A549 (cell line): Measurements from ENCODE around the gene MARCHF10. TPM values are rescaled to one million over a fixed set of nuclear protein-coding genes. Genes with fewer than 3 reads are reported as not detected.

Experiments
- BCL3 ChIP-seq: fragments of >200 bp; sonication (Bioruptor Twin); formaldehyde crosslinking; IDR thresholded peaks from 3 replicates; pipeline ENCODE4 v1.6.1; 2016
- CBX2 ChIP-seq: fragments of 200-600 bp; sonication (generic); IDR thresholded peaks from 2 replicates; pipeline ENCODE4 v1.6.1; 2016; ENCODE audit warnings: low read depth, mild to moderate bottlenecking, borderline replicate concordance
- CBX8 ChIP-seq: fragments of 200-600 bp; sonication (generic); IDR thresholded peaks from 2 replicates; pipeline ENCODE4 v1.6.1; 2016
- CEBPB ChIP-seq, 2 experiments: fragments of >200 bp in 1 of 2; sonication (Bioruptor Twin) in 1 of 2; formaldehyde crosslinking in 1 of 2; IDR thresholded peaks; 2 replicates each; pipeline ENCODE4 v1.6.1; 2012 to 2016
- EHF ChIP-seq: fragments of 250-450 bp; sonication (Bioruptor Pico); IDR thresholded peaks from 2 replicates; pipeline ENCODE4 v1.5.0; 2020; ENCODE audit warnings: mild to moderate bottlenecking
- EP300 ChIP-seq, 2 experiments: fragments of >200 bp; sonication (Bioruptor Twin); formaldehyde crosslinking; IDR thresholded peaks; 2 replicates in 1 of 2; 3 replicates in 1 of 2; pipeline ENCODE4 v1.6.1; 2016 to 2017
- HES2 ChIP-seq: fragments of >200 bp; sonication (Bioruptor Twin); formaldehyde crosslinking; IDR thresholded peaks from 2 replicates; pipeline ENCODE4 v1.6.1; 2016
- HEYL ChIP-seq: fragments of 250-450 bp; sonication (Bioruptor Pico); IDR thresholded peaks from 2 replicates; pipeline ENCODE4 v1.8.0; 2021; ENCODE audit warnings: mild to moderate bottlenecking, moderate library complexity
- HMGXB4 ChIP-seq: fragments of 250-450 bp; sonication (Bioruptor Pico); IDR thresholded peaks from 2 replicates; pipeline ENCODE4 v1.5.0; 2021; ENCODE audit warnings: mild to moderate bottlenecking, moderate library complexity, borderline replicate concordance
- HOXB13 ChIP-seq: fragments of 250-450 bp; sonication (Bioruptor Pico); IDR thresholded peaks from 2 replicates; pipeline ENCODE4 v1.5.0; 2020; ENCODE audit warnings: low read depth, mild to moderate bottlenecking, moderate library complexity
- KDM1A ChIP-seq: fragments of 200-600 bp; sonication (generic); IDR thresholded peaks from 2 replicates; pipeline ENCODE4 v1.6.1; 2016; ENCODE audit warnings: low read depth, mild to moderate bottlenecking
- KDM5A ChIP-seq: fragments of 200-600 bp; sonication (generic); IDR thresholded peaks from 2 replicates; pipeline ENCODE4 v1.6.1; 2016; ENCODE audit warnings: antibody characterized with exemption, mild to moderate bottlenecking
- MAFK ChIP-seq: fragments of 450-650 bp; IDR thresholded peaks from 2 replicates; pipeline ENCODE4 v1.6.1; 2014; ENCODE audit not compliant: partially characterized antibody
- NR3C1 ChIP-seq: fragments of >200 bp; sonication (Bioruptor Twin); formaldehyde crosslinking; IDR thresholded peaks from 3 replicates; pipeline ENCODE4 v1.6.1; 2017
- POLR2A ChIP-seq: IDR thresholded peaks from 2 replicates; pipeline ENCODE4 v1.6.1; 2012; ENCODE audit warnings: mild to moderate bottlenecking, low read length
- RCOR1 ChIP-seq: fragments of 150-350 bp; IDR thresholded peaks from 2 replicates; pipeline ENCODE4 v1.6.1; 2014; ENCODE audit warnings: antibody characterized with exemption, low read length, low read depth
- RNF2 ChIP-seq: fragments of 200-600 bp; sonication (generic); IDR thresholded peaks from 2 replicates; pipeline ENCODE4 v1.6.1; 2016; ENCODE audit warnings: low read depth, mild to moderate bottlenecking, antibody characterized with exemption, moderate library complexity, borderline replicate concordance
- TP53 ChIP-seq: fragments of 250-450 bp; sonication (Bioruptor Pico); IDR thresholded peaks from 2 replicates; pipeline ENCODE4 v1.5.0; 2021; ENCODE audit warnings: mild to moderate bottlenecking, moderate library complexity
- ZC3H11A ChIP-seq: fragments of 450-650 bp; IDR thresholded peaks from 2 replicates; pipeline ENCODE4 v1.6.1; 2014; ENCODE audit warnings: antibody characterized with exemption, mild to moderate bottlenecking
- ZSCAN20 ChIP-seq: fragments of 250-450 bp; sonication (Bioruptor Pico); IDR thresholded peaks from 2 replicates; pipeline ENCODE4 v1.8.0; 2022; ENCODE audit warnings: mild to moderate bottlenecking, moderate library complexity
- polyA plus RNA-seq, 4 experiments: library from polyadenylated mRNA; depleted of rRNA in 3 of 4; stranded (reverse); fragments of >200 nt; fragmentation: RNase III in 1 of 4; extraction: RNeasy Plus Mini Kit Qiagen cat#74134 plus additional on column Dnase treatment in 1 of 4; gene quantifications; 2 replicates in 3 of 4; 3 replicates in 1 of 4; pipeline ENCODE4 v1.2.3, GENCODE V29; 2011 to 2017
- TF ChIP-seq, protein P1 (sequence below): fragments of >200 bp; sonication (Bioruptor Twin); formaldehyde crosslinking; IDR thresholded peaks from 3 replicates; pipeline ENCODE4 v1.5.1; 2016
- TF ChIP-seq, protein P2 (sequence below): fragments of 200-600 bp; sonication (generic); IDR thresholded peaks from 2 replicates; pipeline ENCODE4 v1.6.1; 2016; ENCODE audit warnings: antibody characterized with exemption, mild to moderate bottlenecking, moderate library complexity
- TF ChIP-seq, protein P3 (sequence below): IDR thresholded peaks from 2 replicates; pipeline ENCODE4 v1.6.1; 2012

MARCHF10 gene
- polyA plus RNA-seq, 2 of the 4 experiments (the other 2 are of a cell fraction) = 0.43 to 0.57 TPM

DNA sequence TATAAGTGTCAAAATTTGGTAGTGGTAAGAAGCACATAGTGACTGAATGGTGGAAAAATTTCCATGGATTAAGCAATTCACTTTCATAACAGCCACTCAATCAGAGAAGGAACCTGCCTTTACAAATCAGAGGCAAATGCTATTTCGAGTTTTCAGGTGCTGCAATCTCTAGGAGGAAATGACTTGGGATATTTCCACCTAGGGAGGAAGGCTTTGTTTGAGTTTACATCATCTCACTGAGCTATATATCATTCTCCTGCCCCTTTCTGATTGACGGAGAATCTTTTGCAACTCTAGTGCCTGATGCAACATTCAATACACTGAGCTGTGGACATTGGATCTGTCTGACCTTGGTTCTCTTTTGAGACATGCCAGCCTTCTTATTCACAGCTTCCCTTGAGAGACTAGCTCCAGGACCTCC is 26.3 kb downstream of the MARCHF10 start (continued):
- TF ChIP-seq ZSCAN20 (no peak), CEBPB (IDR thresholded peaks at IDR 0.05) (peak; percentile 82 to 98), BCL3 (peak; percentile 85; the same call in 2 of the 3 replicates), RCOR1 (no peak), ZC3H11A (no peak), HOXB13 (CRISPR knock-in tag) (no peak), HEYL (CRISPR knock-in tag) (no peak), HES2 (peak; percentile 99), RNF2 (no peak), MAFK (no peak), TP53 (CRISPR knock-in tag) (no peak), KDM1A (no peak), NR3C1 (no peak), CBX2 (no peak), HMGXB4 (CRISPR knock-in tag) (no peak), CBX8 (no peak), EP300 (IDR thresholded peaks at IDR 0.05) (peak; percentile 87 to 90; a peak in 4 of 5 replicates), KDM5A (no peak), EHF (no peak), POLR2A (no peak)
- TF ChIP-seq, protein P1, sequence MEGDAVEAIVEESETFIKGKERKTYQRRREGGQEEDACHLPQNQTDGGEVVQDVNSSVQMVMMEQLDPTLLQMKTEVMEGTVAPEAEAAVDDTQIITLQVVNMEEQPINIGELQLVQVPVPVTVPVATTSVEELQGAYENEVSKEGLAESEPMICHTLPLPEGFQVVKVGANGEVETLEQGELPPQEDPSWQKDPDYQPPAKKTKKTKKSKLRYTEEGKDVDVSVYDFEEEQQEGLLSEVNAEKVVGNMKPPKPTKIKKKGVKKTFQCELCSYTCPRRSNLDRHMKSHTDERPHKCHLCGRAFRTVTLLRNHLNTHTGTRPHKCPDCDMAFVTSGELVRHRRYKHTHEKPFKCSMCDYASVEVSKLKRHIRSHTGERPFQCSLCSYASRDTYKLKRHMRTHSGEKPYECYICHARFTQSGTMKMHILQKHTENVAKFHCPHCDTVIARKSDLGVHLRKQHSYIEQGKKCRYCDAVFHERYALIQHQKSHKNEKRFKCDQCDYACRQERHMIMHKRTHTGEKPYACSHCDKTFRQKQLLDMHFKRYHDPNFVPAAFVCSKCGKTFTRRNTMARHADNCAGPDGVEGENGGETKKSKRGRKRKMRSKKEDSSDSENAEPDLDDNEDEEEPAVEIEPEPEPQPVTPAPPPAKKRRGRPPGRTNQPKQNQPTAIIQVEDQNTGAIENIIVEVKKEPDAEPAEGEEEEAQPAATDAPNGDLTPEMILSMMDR = no peak
- TF ChIP-seq, protein P2, sequence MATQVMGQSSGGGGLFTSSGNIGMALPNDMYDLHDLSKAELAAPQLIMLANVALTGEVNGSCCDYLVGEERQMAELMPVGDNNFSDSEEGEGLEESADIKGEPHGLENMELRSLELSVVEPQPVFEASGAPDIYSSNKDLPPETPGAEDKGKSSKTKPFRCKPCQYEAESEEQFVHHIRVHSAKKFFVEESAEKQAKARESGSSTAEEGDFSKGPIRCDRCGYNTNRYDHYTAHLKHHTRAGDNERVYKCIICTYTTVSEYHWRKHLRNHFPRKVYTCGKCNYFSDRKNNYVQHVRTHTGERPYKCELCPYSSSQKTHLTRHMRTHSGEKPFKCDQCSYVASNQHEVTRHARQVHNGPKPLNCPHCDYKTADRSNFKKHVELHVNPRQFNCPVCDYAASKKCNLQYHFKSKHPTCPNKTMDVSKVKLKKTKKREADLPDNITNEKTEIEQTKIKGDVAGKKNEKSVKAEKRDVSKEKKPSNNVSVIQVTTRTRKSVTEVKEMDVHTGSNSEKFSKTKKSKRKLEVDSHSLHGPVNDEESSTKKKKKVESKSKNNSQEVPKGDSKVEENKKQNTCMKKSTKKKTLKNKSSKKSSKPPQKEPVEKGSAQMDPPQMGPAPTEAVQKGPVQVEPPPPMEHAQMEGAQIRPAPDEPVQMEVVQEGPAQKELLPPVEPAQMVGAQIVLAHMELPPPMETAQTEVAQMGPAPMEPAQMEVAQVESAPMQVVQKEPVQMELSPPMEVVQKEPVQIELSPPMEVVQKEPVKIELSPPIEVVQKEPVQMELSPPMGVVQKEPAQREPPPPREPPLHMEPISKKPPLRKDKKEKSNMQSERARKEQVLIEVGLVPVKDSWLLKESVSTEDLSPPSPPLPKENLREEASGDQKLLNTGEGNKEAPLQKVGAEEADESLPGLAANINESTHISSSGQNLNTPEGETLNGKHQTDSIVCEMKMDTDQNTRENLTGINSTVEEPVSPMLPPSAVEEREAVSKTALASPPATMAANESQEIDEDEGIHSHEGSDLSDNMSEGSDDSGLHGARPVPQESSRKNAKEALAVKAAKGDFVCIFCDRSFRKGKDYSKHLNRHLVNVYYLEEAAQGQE = no peak
- TF ChIP-seq, protein P3, sequence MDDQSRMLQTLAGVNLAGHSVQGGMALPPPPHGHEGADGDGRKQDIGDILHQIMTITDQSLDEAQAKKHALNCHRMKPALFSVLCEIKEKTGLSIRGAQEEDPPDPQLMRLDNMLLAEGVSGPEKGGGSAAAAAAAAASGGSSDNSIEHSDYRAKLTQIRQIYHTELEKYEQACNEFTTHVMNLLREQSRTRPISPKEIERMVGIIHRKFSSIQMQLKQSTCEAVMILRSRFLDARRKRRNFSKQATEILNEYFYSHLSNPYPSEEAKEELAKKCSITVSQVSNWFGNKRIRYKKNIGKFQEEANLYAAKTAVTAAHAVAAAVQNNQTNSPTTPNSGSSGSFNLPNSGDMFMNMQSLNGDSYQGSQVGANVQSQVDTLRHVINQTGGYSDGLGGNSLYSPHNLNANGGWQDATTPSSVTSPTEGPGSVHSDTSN = no peak
